HG03039 (cell line): ENCODE results near the gene MUL1.

Experiments
- ATAC-seq: cut with Tn5 transposase; IDR thresholded peaks from one replicate; pipeline ENCODE4 v1.9.1; 2021; ENCODE audit warnings: mild to moderate bottlenecking, moderate library complexity; ENCODE audit not compliant: unreplicated experiment

The MUL1 gene, protein sequence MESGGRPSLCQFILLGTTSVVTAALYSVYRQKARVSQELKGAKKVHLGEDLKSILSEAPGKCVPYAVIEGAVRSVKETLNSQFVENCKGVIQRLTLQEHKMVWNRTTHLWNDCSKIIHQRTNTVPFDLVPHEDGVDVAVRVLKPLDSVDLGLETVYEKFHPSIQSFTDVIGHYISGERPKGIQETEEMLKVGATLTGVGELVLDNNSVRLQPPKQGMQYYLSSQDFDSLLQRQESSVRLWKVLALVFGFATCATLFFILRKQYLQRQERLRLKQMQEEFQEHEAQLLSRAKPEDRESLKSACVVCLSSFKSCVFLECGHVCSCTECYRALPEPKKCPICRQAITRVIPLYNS

DNA sequence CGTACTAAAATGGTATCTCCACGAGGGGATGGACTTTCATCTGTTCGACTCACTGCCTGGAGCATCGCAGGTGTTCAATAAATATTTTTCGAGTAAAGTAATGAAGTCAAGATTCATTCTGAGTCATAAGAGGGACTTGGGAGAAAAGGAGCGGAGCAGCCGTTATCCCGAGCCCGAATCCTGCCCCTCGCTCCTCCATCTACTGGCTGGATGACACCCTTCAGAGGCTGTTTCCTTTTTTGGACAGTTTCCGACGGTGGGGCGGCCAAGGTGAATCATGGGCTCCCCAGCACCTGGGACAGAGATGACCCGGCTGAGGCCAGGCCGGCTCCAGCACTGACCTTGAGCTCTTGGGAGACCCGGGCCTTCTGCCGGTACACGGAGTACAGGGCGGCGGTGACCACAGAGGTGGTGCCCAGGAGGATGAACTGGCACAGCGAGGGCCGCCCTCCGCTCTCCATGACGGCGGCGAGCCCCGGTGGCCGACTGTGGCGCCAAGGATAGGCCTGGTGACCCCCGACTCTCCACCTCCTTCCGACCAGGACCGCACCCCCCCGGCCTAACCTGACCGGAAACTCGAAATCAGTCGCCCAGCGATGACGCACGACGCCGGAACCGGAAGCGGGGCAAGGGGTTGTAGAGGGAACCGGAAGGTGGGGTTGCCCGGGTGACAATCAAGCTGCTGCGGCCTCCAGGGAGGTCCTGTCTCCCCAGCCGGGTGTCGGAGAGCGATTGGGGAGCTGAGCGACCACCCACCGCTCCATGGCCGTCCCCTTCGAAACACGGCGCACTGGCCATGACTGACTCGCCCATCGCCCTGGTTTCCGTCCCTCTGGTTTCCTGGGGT lies at the start of gene MUL1:
Gene MUL1 (minus strand): TSS at position 588 of the 847 bp plus-strand sequence. CDS start 127 bp downstream, at position 461.
- ATAC-seq = peak; percentile 85

DNA sequence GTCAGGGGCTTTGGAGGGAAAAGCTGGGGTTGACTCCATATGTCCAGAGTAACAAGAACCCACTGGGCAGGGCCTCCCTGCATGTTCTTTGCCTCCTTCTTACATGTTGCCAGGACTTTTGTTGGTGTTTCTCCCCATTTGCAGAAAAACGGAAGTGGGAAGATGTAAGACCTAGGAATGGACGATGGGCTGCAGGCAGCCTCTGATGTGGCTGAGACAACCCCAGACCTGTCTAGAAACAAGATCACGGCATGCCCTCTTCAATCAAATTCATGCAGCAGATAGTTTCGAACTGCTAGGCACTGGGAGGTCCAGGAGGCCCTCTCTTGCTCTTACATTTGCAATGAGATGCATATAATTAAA lies 47.8 kb upstream of the MUL1 start:
- no peak for ATAC-seq

DNA sequence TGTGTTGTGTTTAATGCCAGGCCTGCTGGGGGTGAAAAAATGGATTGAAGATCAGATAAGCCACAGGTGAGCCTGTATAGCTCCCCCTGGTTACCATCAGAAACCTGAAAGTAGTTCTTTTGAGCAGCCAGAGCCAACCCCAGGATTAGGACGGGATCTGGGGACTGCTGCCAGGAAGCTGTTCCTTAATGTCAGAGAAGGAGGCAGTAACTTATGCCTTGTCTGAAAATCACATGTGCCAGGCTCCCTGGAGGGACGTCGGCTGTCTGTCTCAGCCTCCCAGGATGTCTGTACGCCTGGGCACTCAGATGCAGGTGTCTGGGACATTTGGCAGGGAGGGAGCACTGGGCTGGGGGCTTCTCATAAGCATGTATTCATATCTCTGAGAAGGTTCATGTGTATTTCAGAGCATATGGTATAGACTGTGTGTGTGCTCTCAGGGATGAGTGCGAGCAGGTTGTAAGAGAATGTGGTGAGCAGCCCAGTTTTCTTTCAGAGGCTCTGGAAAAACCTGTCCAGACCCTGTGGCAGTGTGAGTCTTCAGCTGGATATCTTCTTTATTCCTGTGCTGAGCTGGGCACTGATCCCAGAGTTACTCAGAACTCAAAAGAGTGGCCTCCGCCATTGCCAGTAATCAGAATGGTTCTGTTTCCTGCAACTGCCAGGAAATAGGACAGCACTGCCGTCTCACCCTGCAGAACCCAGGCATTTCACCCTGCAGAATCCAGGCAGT lies 47.2 kb upstream of the MUL1 start:
- ATAC-seq = no peak

DNA sequence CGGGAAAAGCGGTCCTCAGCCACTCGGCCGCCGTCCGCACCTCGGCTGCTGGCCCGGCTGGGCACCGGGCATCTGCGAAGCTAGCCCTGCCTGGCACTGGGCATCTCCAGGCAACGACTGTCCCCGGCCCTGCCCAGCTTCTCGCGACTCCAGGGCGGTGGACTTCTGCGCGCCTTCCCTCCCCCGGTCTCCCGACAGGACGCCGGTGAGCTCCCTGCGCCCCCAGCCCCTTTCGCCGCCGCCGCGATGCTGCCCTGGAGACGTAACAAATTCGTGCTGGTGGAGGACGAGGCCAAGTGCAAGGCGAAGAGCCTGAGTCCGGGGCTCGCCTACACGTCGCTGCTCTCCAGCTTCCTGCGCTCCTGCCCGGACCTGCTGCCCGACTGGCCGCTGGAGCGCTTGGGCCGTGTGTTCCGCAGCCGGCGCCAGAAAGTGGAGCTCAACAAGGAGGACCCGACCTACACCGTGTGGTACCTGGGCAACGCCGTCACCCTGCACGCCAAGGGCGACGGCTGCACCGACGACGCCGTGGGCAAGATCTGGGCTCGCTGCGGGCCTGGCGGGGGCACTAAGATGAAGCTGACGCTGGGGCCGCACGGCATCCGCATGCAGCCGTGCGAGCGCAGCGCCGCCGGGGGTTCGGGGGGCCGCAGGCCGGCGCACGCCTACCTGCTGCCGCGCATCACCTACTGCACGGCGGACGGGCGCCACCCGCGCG lies 44.9 kb upstream of the MUL1 start:
- ATAC-seq = no peak

DNA sequence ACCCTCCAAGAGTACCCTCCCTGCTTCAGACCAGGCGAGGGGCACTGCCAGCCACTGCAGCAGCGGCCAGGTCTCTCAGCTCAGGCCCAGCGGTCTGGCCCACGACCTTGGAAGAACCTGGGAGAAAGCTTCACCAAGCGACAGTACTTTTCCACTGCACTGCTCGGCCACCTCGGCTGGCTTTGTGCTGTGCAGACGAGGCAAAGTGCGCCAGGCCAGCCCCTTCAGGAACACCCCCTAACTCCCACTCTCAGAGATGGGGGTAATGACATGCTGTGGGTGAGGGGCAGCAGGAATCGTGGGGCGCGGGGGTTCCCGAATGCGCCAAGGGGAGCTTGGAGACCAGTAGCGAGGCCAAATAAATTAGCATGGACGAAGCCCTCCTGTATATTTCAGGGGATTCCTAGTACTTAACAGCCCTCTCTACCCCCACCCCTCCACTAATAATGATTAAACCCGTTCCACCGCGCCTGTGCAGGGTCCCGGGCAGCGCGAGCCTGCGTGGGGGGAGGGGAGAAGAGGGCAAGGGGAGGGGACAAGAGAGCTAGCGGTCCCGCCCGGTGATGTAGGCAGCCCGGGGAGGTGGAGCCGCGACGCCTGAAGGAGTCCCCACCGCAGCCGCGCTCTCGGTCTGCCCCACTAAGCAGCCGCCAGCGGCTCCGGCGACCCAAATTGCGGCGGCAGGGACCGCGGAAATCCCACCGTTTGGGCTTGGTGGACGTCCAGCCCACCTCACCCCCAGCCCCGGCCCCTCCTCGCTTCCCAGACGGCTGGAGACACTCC lies 44.2 kb upstream of the MUL1 start, which contains the start of gene FAM43B:
Gene FAM43B (plus strand): TSS at position 629 of the 783 bp plus-strand sequence. CDS start 401 bp downstream, outside the sequence.
- ATAC-seq = no peak

DNA sequence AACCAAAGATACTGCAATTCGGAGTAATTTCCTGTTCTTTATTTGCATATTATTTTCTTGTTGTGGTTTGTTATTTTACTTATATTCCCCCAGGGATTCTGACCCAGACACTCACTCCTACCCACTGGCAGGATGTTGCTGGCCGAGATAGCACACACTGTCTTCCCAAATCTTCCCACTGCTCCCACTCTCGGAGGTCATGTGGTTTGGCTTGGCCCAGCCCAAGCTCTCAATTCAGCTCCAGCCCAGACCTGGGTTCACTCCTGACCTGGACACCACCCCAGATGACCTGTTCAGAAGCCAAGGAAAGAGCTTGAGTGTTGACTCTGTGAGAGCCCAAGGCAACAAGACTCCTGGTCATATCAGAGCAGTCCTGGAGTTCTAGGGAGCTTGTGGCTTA lies 43.2 kb upstream of the MUL1 start:
- no peak for ATAC-seq

DNA sequence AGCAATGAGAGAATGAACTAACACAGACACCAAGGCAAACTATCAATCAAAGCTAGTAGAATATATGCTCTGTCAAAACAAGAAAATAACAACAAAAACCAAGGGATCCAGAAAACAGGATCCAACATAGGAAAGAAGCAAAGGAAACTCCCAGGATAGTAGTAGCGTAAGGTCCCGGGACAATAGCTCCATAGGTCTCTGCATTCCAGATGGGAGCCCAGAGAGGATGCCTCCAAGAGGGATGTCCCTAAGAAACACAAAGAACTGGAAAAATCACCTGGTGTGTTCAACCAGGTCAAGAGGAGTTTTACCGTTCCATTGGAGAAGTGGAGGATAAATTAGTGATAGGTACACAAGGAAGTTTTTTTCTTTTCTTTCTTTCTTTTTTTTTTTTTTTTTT lies 38.7 kb upstream of the MUL1 start:
- no peak for ATAC-seq

DNA sequence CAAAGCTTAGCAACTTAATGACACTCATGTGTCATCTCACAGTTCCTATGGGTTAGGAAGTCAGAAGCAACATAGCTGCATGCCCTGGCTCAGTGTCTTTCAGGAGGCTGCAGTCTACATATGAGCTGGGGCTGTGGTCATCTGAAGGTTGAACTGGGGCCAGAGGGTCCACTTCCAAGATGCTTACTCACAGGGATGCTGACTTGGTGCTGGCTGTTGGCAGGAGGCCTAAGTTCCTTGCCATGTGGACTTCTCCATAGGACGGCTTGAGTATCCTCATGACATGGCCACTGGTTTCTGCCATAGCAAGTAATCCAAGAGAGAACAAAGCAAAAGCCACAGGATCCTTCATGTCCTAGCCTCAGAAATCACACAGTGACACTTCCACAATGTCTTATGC lies 32.3 kb upstream of the MUL1 start:
- ATAC-seq = no peak

DNA sequence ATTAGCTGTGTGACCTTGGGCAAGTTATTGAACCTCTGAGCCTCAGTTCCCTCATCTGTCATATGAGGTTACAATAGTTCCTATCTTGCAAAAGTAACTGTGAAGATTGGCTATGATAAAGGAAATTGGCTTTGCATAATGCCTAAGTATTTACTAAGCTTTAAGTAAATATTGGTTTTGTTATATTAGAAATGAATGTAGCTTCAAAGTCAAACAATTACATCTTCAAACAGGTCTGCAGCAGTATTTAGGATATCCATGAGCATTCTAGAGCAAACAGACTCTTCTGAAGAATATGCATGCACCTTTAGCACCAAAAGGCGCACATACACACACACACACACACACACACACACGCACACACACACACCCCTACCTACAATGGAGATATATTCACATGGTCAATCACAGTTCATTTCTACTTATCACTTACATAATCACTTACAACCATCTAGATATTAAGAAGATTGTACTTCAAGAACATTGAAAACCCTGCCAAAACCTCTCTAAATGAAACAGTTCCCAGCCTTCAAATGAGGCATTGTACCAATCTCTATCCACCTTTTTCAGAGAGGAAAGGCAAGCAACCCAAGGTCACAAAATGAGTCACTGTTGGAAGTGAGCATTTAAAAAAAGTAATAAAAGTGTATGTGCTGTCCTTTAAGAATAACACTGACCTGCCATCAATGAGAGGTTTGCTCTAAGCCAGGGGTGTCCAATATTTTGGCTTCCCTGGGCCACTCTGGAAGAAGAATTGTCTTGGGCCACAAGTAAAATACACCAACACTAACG lies 31.0 kb upstream of the MUL1 start:
- no peak for ATAC-seq

DNA sequence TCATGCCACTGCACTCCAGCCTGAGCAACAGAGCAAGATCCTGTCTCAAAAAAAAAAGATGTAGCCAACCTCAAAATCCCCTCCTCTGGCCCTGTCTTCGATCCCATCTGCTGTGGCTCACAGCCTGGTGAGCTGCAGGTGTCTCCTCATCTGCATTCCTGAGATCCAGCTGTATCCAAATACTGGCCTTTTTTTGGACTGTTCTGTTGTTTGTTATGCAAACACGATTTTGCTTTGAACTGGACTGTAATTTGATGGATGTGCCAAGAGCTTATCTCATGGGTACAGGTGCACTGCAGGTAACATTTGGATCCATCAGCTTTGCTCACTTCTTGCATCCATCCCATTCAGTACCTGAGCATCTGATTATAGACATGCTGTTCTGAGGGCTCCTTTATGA lies 30.3 kb upstream of the MUL1 start:
- no peak for ATAC-seq

DNA sequence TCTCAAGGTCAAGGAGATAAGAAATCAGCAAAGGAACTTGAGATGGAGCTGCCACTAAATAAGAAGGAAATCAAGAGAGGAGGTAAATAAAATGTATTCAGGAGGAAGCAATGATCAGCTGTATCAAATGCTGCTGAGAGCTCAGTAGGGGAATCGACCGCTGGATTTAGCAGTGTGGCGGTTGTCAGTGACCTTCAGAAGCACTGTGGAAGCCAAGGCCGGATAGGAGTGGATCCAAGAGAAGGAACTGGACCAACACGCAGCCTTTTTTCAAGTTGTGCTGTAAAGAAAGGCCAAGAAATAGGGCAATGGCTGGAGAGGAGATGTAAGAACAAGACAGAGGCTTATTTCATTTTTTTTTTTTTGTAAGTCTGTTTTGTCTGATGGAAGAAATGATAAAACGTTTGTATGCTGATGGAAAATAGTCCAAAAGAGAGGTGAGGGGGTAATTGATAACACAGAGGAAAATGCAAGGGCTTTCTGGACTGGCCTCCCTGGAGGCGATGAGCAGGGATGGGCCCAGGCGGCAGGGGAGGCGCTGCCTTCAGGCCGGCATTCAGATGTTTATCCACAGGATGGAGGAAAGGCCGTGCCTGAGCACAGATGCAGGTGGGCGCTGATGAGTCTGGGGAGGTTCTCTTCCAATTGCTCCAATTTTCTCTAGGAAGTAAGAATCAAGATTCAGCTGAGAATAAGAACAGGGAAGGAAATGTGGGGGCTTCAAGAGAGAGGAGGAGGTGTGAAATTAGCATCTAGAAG lies 26.9 kb upstream of the MUL1 start:
- ATAC-seq = no peak

DNA sequence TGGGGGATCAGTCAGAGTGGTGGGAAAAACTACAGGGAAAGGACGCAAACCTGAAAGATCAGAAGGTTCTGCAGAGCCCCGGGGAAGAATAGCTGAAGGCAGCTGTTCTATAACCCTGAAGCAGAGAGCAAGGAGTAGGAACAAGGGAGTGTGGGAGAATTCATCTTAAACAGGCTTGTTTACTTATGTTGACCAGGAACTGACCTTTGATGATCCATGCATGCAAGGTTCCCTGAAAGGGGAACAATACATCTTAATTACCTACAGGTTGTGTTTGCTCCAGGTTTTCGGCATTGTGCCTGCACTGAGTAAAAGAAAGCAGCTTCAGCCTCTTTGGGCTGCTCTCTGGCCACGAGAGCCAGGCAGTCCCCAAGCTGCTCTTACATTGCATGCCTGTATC lies 25.7 kb upstream of the MUL1 start:
- ATAC-seq = no peak

DNA sequence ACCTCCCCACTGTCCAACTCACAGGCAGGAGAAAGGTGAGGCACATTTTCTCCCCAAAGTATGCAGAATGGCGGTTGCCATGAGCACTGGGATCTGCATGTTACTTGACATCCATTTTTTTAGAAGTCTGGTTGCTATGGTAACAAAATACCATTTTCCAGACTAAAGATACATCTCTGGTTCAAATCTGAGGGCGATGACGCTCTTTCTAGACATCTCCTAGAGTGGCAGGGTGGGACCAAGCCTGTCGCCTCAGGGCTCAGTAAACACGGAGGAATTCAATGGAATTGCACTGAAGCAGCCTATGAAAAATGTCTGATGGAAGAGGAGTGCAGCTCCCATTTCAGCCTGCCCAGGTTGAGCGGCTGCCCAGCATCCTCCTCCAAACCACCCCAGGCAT lies 22.9 kb upstream of the MUL1 start:
- no peak for ATAC-seq

DNA sequence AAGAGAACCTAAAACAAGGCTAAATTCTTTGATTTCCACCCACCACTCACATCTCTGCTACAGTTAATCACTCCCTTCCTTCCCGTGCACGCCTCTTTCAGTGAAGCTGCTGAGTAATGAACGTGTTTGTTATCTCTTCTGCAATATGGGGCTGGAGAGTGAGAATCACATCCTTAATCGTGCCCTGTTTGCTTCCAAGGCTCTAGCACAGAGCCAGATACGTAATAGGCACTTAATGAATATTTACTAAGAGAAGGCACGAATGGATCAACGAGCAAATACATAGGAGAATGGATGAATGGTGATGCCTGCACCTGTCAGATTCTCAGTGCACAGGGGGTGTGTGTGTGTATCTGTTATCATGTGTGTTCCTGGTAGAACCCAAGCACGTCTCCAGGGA lies 22.4 kb upstream of the MUL1 start:
- ATAC-seq = no peak

DNA sequence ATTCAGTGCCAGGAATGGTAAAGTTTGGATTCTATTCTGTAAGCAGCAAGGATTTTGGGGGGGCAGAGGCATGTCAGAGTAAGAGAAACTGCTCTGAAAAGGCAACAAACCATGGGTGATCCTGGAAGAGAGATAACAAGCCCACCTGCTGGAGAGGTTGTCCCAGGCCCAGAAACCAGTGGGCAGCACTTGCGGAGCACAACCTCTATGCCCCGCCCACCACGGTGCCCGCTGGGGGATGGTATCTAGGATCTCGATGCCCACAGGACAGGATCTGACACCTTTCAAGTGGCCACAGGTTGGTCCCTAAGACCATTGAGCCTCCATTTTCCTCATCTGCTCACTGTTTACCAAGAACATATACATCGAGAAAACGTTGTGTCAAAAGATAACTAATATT lies 20.3 kb upstream of the MUL1 start:
- ATAC-seq = no peak

DNA sequence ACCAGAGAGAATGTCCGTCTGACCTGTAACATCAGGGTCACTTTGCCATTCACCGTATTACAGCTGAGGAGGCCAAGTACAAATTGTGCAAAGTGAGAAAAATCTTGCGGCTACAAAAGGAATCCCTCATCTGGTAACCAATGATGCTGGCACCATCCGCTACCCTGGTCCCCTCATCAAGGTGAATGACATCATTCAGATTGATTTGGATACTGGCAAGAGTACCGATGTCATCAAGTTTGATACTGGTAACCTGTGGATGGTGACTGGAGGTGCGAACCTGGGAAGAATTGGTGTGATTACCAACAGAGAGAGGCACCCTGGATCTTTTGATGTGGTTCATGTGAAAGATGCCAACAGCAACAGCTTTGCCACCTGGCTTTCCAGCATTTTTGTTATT lies 18.3 kb upstream of the MUL1 start:
- ATAC-seq = no peak

DNA sequence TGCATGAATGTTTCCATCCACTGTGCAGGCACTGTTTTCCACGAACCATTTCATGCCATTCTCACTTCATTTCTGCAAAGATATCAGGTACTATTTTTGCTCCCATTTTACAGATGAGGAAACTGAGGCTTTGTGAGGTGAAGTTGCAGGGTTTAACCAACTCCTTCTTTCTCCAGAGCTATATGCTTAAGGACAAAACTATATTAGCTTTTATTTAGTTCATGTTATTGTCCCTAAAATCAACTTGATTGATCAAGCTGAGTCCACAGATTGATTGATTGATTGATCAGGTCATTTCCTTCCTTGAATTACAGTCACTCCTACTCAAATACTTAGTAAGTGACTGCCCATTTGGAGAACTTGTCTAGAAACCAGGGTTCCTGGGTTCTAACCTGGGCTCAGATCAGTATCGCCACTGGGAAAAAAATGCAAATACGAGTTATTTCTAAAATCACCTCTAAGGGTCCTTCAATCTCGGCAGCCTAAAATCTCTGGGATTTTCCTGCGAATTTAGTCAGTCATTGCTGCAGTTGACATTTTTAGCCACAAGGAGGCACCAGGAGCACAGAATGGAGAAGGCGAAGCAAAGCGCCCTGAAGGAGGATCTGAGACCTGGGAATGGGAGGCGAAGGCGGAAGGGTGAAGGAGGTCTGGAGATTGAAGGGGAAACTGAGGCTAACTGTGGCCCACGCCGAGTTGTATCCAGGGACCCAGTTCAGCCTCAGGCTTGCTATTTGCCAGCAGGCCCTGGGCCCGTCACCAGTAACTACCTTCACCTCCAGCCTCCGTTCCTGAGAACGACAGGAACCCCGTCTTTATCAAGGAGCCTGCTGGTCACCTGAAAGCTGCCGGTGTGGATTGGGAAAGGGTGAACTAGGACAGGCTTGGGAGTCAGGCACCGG lies 14.3 kb upstream of the MUL1 start:
- ATAC-seq = no peak
